ENCODE results near the gene MRPL34. TPM values are rescaled to one million over a fixed set of nuclear protein-coding genes. Genes with fewer than 3 reads are reported as not detected.

MRPL34 gene
- total and polyA plus RNA-seq, 9 of the 15 experiments (the other 6 are each of a cell fraction or from before 2014, with no cell fraction given) = 11.5 to 256 (median 72.5) TPM

GRCh38 chr19:17292301-17293074 is 13.2 kb upstream of the MRPL34 start (continued):
- TF ChIP-seq NCOA1 (IDR thresholded peaks at IDR 0.05; ENCODE audit: low read depth) = 0 out of 2 replicates have a peak, but pooled peaks have one; percentile 49
- no peak for TF ChIP-seq GATA2 (CRISPR knock-in tag; IDR thresholded peaks at IDR 0.05)
- TF ChIP-seq GABPB1 (CRISPR knock-in tag; IDR thresholded peaks at IDR 0.05) = no peak
- TF ChIP-seq TEAD1 (CRISPR knock-in tag; IDR thresholded peaks at IDR 0.05) = peak in 1 of 2 experiments; percentile 87; a peak in 2 of 4 replicates
- no peak for TF ChIP-seq XRCC4 (IDR thresholded peaks at IDR 0.05; ENCODE audit: extremely low read depth, insufficient read depth, insufficient read length)
- no peak for TF ChIP-seq BHLHE40 (IDR thresholded peaks at IDR 0.05; ENCODE audit: low read length)
- no peak for TF ChIP-seq ATF1 (CRISPR knock-in tag; IDR thresholded peaks at IDR 0.05)
- no peak for TF ChIP-seq ATF1 (tag; IDR thresholded peaks at IDR 0.05)
- TF ChIP-seq NEUROD1 (IDR thresholded peaks at IDR 0.05; ENCODE audit: borderline replicate concordance, low read depth, low read length, partially characterized antibody) = no peak
- TF ChIP-seq POLR3A (IDR thresholded peaks at IDR 0.05; ENCODE audit: borderline replicate concordance, extremely low read depth, insufficient read depth, insufficient read length) = no peak
- TF ChIP-seq MAZ (CRISPR knock-in tag; conservative IDR thresholded peaks at IDR 0.05 in 1 of 2, IDR thresholded peaks at IDR 0.05 in 1 of 2) = peak; percentile 68 to 88
- TF ChIP-seq ZC3H11A (IDR thresholded peaks at IDR 0.05; ENCODE audit: low read depth, low read length) = no peak
- TF ChIP-seq ZNF717 (CRISPR knock-in tag; IDR thresholded peaks at IDR 0.05) = no peak
- no peak for TF ChIP-seq NFXL1 (CRISPR knock-in tag; IDR thresholded peaks at IDR 0.05)
- 0 out of 2 replicates have a peak, but pooled peaks have one; percentile 38 for TF ChIP-seq CBFB (CRISPR knock-in tag; IDR thresholded peaks at IDR 0.05)
- peak; percentile 24 for TF ChIP-seq CHD4 (IDR thresholded peaks at IDR 0.05; ENCODE audit: insufficient read depth, insufficient replicate concordance, low read depth, low read length, poor library complexity, severe bottlenecking)
- TF ChIP-seq CBX2 (IDR thresholded peaks at IDR 0.05; ENCODE audit: insufficient read depth, low read length, poor library complexity, severe bottlenecking) = no peak
- TF ChIP-seq CHCHD3 (CRISPR knock-in tag; IDR thresholded peaks at IDR 0.05) = no peak
- TF ChIP-seq ARID1B (IDR thresholded peaks at IDR 0.05) = no peak
- no peak for TF ChIP-seq ZNF134 (CRISPR knock-in tag; conservative IDR thresholded peaks at IDR 0.05)
- peak; percentile 69 for TF ChIP-seq CTCFL (IDR thresholded peaks at IDR 0.05; ENCODE audit: borderline replicate concordance, insufficient read depth, low read depth, low read length, poor library complexity, severe bottlenecking)
- no peak for TF ChIP-seq ZNF79 (CRISPR knock-in tag; IDR thresholded peaks at IDR 0.05; ENCODE audit: low read depth)
- TF ChIP-seq POLR2AphosphoS5 (IDR thresholded peaks at IDR 0.05; ENCODE audit: control insufficient read depth, insufficient read depth, low read depth, low read length) = peak; percentile 39; the same call in 1 of the 2 replicates
- no peak for TF ChIP-seq SRSF1 (IDR thresholded peaks at IDR 0.05; ENCODE audit: low read depth, low read length)
- no peak for TF ChIP-seq E2F3 (CRISPR knock-in tag; IDR thresholded peaks at IDR 0.05)
- TF ChIP-seq MAX (CRISPR knock-in tag; IDR thresholded peaks at IDR 0.05) = peak; percentile 86
- TF ChIP-seq ATF7 (IDR thresholded peaks at IDR 0.05) = peak; percentile 57; the same call in 1 of the 2 replicates
- peak; percentile 82 for TF ChIP-seq CC2D1A (IDR thresholded peaks at IDR 0.05)
- TF ChIP-seq ZNF121 (CRISPR knock-in tag; conservative IDR thresholded peaks at IDR 0.05) = no peak

All from K562 (cell line).